CD4-positive, alpha-beta T cell treated with Interleukin-15 for 4 hours (primary cell): ENCODE data around the gene PPP3CA.
"Not testable (repeated sequence)": the region's sequence is repeated elsewhere in the genome, so short reads cannot be mapped to it uniquely, and the experiment has no call there.

ENCODE experiments used
- DNase-seq: peaks from one replicate; pipeline ENCODE4 v3.0.0-alpha.2; 2020; ENCODE audit warnings: low spot score

PPP3CA gene

DNA sequence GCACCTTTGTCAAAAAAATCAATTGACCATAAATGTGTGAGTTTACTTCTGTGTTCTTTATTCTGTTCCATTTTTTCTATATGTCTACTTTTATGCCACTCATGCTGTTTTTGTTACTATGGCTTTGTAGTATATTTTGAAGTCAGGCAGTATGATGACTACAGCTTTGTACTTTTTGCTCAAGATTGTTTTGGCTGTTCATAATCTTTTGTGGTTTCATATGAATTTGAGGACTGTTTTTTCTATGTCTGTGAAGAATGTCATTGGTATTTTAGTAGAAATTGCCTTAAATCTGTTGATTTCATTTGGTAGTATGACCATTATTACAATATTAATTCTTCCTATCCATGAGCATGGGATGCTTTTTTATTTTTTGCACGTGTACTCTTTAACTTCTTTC, 346.8 kb downstream of the PPP3CA start:
- DNase-seq = no peak

DNA sequence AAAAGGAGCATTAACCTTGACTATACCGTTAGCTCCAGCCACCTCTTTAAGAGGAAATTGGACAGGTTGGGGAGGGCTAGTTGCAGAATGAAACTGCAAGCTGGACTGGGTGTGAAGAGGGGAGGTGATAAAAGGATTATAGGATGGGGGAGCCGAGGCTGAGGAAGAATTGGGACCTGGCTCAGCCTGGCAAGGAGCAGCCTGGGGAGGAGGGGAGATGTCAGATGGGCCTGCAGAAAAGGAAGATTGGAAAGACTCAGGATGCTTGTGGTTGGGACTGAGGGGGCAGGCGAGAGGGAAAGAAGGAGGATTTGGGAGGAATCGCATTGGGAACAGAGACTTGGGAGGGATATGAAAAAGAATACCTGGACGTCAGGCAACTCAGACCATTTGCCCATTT, 351.7 kb downstream of the PPP3CA start:
- DNase-seq = no peak

DNA sequence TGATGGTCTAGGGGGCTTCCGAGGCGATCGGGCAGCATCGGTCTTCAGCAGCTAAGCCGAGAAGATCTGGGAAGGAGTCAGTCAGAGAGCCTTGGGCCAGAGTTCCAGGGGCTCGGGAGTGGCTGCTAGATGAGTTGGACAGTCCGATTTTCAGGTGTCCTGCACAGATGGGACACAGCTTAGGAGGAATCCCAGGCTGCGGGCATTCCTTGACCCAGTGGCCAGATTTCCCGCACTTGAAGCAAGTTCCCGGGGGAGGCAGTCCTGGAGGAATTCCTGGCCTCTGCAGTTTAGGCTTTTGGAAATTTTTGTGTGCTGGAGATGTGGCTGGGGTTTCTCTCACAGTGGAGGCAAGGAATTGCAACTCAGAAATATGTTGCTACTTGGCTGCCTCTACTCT, 352.3 kb downstream of the PPP3CA start:
- DNase-seq = not testable (repeated sequence)

DNA sequence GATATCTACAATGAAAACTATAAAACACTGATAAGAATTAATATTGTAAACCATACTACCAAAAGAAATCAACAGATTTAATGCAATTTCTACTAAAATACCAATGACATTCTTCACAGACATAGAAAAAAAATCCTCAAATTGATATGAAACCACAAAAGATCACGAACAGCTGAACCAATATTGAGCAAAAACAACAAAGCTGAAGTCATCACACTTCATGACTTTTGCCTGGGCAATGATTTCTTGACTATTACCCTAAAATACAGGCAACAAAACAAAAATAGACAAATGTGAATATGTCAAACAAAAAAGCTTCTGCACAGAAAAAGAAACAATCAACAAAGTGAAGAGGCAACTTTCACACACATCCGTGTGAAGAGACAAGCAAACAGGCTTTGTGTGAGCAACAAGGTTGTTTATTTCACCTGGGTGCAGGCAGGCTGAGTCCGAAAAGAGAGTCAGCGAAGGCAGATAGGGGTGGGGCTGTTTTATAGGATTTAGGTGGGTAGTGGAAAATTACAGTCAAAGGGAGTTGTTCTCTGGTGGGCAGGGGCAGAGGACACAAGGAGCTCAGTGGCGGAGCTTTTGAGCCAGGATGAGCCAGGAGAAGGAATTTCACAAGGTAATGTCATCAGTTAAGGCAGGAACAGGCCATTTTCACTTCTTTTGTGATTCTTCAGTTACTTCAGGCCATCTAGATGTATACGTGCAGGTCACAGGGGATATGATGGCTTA, 355.8 kb downstream of the PPP3CA start:
- DNase-seq = not testable (repeated sequence)

DNA sequence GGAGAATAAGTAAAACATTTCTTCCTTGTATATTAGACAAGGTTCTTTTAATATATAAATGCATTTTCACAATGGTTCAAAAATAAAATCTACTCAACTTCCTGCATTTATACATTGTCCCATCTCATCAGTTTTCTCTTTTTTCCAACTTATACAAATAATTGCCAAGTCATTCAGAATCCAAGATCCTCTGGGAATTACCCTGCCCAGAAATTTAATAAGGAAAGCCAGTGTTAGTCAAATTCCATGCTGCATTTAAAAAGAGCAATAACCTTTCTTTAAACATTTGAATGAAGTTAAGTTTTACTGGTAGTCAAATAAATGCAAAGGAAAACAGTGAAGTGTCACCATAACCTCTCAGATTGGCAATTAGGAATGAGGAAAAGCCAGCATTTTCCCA, 357.9 kb downstream of the PPP3CA start:
- no peak for DNase-seq

DNA sequence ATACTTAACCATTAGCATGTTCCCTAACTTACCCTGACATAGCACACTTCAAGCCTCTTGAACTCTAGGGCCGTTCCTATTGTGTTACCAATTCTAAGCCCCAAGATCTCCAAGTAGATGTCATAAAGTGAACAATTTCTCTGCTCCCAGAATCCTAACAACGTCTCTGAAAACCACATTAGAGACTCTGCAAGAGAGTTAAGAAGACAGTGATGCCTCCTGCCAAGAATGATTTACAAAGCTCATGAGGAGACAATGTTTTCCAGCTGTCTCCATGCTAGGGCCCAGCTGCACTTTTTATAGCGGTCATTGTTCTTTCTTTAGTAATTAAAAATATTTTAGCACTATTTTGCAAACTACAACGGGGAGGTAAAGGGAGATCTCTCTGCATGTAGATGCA, 358.4 kb downstream of the PPP3CA start:
- DNase-seq = no peak

DNA sequence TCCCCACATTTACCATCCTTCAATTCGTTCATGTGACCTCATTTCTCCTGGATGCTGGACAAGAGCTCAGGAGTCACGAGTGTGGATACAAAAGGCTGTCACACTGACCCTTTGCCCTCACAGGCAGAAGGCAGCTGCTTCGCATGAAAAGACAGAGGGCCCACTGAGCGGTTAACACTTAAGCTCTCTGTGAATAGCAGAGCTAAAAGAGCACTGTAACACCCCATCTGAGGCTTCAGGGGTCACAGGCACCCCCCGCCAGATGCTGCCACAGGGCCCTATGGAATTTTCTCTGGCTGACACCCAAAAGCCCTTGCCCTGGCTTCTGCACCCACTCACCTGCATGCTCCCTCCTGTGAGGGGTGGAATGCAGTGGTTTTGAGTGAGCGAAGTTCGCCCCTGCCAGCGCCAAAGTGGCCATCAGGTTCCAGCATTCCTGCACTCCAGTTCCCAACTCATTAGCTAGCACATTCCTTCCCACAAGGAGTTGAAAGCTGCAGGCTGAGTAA, 360.9 kb downstream of the PPP3CA start:
- no peak for DNase-seq

DNA sequence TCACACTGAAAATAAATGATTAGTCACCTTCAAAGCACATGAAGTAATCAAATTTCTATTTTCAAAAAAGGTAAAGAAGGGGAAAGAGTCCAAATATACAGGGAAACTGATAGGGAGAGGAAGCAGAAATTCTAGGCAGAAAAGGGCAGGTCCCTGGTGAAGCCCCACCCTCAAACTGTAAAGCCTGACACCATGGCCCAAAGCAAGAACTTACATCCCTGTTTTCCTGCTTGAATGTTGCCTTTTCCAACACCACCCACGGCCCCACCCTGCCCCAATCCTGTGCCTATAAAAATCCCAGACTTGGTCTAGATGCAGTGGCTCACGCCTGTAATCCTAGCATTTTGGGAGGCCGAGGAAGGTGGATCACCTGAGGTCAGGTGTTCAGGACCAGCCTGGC, 361.8 kb downstream of the PPP3CA start:
- DNase-seq = no peak

DNA sequence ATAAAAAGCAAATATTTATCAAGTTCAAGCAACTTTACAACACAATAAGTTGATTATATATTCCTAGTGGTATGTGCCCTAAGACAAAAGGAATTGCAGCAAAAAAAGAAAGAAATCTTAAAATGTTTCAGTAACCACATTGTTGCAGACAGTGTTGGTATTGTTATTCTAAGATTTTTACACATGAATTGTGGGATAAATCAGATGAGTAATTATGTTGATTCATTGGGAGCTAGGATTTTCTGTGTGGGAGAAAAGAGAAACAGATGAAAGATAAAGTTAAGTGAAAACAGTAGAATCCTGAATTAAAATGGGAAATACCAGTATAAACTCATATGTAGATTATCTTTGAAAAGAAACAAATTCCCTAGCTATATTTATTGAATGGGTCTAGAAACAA, 362.4 kb downstream of the PPP3CA start:
- no peak for DNase-seq

DNA sequence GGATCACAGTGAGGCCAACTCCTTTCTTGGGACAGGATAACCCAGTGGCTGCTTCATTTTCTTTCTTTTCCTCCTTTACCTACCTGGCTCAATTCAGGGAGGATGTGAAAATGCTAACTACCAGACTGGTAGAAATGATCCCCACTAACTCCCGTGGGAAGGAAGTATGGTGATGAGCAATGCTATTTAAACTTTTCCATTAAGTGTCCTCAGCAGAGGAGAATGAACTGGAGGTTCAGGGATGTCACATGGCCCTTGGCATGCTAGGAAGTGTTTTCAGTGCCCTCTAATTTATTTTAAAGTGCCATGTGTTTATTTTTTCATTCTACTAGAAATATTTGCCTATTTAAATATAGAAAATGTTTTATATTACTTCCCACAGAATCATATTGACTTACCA, 363.9 kb downstream of the PPP3CA start:
- no peak for DNase-seq

DNA sequence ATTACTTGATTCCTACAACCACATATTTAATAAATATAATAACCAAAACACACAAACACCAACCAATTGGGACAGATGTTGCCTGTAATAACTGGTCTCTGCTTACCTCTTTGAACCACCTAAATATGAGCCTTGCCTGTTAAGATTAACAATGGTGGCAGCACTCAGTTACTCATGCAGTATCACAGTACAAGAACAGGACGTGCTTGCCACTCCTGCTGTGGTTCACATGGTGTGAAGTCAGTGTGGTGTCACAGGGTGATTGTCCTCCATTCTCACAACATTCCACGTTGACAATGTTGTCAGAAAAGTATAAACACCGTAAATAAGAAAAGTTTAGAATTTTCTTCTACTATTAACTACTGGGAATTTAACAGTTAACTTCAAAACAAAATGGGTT, 365.0 kb downstream of the PPP3CA start:
- DNase-seq = no peak

DNA sequence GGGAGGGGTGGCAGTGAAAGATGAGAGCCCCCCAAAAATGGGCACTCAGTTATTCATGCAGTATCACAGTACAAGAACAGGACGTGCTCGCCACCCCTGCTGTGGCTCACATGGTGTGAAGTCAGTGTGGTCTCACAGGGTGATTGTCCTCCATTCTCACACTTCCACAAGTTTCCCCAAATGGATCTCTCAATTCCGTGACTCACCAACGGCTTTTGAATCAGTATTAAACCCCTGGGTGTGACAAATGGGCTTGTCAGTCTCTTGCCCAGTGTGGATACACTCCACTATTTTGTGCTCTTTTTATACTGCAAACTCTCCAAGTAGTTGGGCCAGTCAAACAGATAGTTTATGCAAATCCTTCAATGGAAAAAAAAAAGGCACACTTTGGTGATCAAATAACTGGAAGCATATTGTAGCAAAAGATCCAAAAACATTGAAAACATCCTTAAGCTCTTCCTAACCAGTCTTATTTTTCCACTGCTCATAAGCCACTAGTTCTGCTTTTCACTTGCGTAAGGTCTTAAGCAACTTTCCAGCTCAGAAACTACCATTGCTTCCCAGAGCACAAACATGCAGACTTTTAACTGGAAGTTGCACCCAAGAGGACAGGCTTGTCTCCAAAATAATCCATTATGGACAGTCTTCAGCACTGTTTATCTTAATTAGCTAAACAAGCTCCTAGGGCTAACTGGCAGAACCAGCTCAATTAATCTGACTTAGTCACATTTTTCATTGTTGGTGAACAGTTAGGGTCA, 365.7 kb downstream of the PPP3CA start:
- DNase-seq = no peak

DNA sequence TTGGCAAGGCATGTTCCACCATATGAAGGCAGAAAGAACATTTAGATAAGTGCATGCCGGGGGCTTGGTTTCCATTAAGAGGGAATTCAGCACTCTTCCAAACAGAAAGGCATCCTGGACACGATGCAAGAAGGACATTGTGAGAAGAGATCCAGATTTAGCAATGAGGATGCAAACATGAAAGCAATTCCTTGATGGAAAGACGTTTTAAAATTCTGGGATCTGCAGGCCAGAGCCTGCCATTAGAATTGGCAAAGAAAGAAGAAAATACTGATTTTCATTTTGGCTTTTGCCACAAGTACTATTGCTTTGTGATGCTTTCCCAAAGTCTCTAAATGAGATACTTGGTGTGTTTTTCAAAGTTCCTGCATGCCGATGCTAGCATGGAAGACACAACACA, 367.6 kb downstream of the PPP3CA start:
- no peak for DNase-seq

DNA sequence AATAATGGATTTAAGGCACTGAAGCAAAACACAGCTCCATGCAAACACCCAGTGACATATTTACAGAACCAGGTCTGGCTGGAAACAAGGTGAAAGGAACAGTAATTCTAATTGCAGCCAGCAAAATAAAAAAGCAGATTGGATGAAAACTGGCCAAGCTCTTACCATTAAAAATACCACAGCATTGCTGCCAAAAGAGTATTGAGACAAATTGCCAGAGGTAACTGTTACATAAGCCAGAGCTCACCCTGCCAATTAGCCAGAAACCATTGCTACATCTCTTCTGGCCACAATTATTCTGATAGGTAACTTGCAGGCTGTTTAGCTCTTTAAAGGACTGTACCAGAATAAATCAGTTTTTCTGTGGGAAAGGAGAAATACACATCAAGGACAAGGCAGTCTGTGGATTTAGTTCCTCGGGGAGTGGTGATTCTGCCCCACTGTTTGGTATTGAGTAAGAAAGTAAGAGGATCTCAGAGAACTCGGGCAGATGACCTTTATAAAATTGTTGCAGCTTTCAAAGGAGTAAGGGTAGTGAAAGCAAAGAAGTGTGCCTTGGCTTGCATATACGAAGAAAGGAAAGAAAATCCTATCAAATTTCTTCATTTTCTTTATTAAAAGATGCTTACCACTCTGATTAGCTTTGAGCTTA, 369.5 kb downstream of the PPP3CA start:
- DNase-seq = no peak

DNA sequence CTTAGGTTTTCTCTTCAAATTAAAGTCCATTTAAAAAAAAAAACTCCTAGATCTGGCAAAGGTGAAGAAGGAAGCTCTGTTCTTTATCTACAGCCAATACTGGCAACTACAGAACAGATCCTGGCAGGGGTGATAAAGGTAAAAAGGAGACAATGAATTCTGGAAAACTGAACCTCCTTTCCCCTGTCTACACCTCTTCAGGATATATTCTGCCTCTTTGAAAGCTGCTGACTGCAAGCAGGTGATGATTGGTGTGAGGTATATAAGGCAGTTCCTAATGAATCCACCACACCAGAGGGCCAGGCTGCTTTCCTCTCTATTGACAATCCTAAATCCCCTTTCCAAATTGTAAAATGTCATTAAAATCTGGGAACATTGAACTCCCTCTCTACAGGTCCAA, 370.1 kb downstream of the PPP3CA start:
- no peak for DNase-seq
